ENCODE measurements around the gene ELMO1. TPM values are rescaled to one million over a fixed set of nuclear protein-coding genes. Genes with fewer than 3 reads are reported as not detected.

Gene ELMO1
- total RNA-seq, 2 donors from 2014 or later = 15.6 to 24.6 TPM

GRCh38 chr7:37417107-37417474 lies 31.6 kb downstream of the ELMO1 start:
- intact Hi-C loops (cut with DNase I) = no loop called here
- no peak for DNase-seq
- no peak for ATAC-seq

GRCh38 chr7:37416378-37417106 lies 32.1 kb downstream of the ELMO1 start:
- no peak for ATAC-seq
- DNase-seq = no peak
- intact Hi-C loops (cut with DNase I) = no loop called here

- ATAC-seq (no peak), DNase-seq (no peak)
- intact Hi-C loops (cut with DNase I) = no loop called here
Measured at GRCh38 chr7:37415629-37416028, 33.0 kb downstream of the ELMO1 start.

- ATAC-seq (no peak), DNase-seq (no peak)
- intact Hi-C loops (cut with DNase I) = no loop called here
Measured at GRCh38 chr7:37414352-37414983, 34.2 kb downstream of the ELMO1 start.

GRCh38 chr7:37411444-37412034 lies 37.1 kb downstream of the ELMO1 start:
- ATAC-seq (no peak), DNase-seq (no peak)
- intact Hi-C loops (cut with DNase I) = no loop called here

GRCh38 chr7:37410305-37411229 lies 38.1 kb downstream of the ELMO1 start:
- ATAC-seq (peak in 1 of 2 donors; percentile 32), DNase-seq (no peak)
- intact Hi-C loops (cut with DNase I) = no loop called here

- intact Hi-C loops (cut with DNase I) = no loop called here
- DNase-seq (no peak), ATAC-seq (no peak)
Measured at GRCh38 chr7:37409461-37409860, 39.2 kb downstream of the ELMO1 start.

GRCh38 chr7:37408291-37409228 lies 40.1 kb downstream of the ELMO1 start:
- no peak for DNase-seq

GRCh38 chr7:37405603-37406122 lies 43.0 kb downstream of the ELMO1 start:
- intact Hi-C loops (cut with DNase I) = no loop called here
- ATAC-seq (peak; percentile 87 to 88), DNase-seq (peak; percentile 71)

More at GRCh38 chr7:37408291-37409228, 40.1 kb downstream of the ELMO1 start:
- intact Hi-C loops (cut with DNase I) = no loop called here
- no peak for ATAC-seq

GRCh38 chr7:37405128-37405527 lies 43.5 kb downstream of the ELMO1 start:
- intact Hi-C loops (cut with DNase I) = no loop called here
- ATAC-seq (no peak), DNase-seq (no peak)

GRCh38 chr7:37399876-37400421 lies 48.7 kb downstream of the ELMO1 start:
- ATAC-seq = no peak
- DNase-seq = no peak
- intact Hi-C loops (cut with DNase I) = no loop called here

- no peak for ATAC-seq
- intact Hi-C loops (cut with DNase I) = no loop called here
- DNase-seq = no peak
Measured at GRCh38 chr7:37398403-37398802, 50.3 kb downstream of the ELMO1 start.

GRCh38 chr7:37395618-37396259 lies 52.9 kb downstream of the ELMO1 start:
- intact Hi-C loops (cut with DNase I) = no loop called here
- DNase-seq (no peak), ATAC-seq (no peak)

GRCh38 chr7:37394158-37394557 lies 54.5 kb downstream of the ELMO1 start:
- intact Hi-C loops (cut with DNase I) = no loop called here
- no peak for DNase-seq
- no peak for ATAC-seq

- ATAC-seq (no peak), DNase-seq (no peak)
- intact Hi-C loops (cut with DNase I) = no loop called here
Measured at GRCh38 chr7:37393476-37393875, 55.2 kb downstream of the ELMO1 start.

- no peak for ATAC-seq
- intact Hi-C loops (cut with DNase I) = no loop called here
- DNase-seq = no peak
Measured at GRCh38 chr7:37392673-37393017, 56.0 kb downstream of the ELMO1 start.

- intact Hi-C loops (cut with DNase I) = no loop called here
- no peak for DNase-seq
- peak; percentile 57 to 73 for ATAC-seq
Measured at GRCh38 chr7:37391791-37392672, 56.6 kb downstream of the ELMO1 start.
